ENCODE data around the gene SECTM1.
A peak's percentile ranks its signal among the peaks of the same experiment; 100 is the strongest.
"Not testable (repeated sequence)": the region's sequence is repeated elsewhere in the genome, so short reads cannot be mapped to it uniquely, and the experiment has no call there.

SECTM1 gene

GRCh38 chr17:82367724-82368524 is 34.4 kb upstream of the SECTM1 start:
- DNase-seq, result no peak

DNA sequence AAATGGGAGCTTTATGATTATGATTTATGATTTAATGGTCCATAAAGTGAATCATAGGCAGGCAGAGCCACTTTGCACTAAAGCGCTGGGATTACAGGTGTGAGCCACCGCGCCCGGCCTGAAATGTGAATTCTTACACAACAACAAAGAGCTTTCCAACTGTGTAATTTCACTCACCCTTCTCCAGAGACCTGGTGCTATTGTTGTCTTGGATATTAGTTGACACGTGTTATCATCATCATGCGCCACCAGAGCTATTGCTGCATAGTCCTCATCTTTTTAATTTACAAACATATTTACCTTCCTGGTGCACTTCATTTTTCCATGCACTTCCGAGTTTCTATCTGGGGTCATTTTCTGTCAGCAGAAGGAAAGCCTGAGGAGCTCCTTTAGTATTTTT is 33.2 kb upstream of the SECTM1 start:
- DNase-seq, result no peak

DNA sequence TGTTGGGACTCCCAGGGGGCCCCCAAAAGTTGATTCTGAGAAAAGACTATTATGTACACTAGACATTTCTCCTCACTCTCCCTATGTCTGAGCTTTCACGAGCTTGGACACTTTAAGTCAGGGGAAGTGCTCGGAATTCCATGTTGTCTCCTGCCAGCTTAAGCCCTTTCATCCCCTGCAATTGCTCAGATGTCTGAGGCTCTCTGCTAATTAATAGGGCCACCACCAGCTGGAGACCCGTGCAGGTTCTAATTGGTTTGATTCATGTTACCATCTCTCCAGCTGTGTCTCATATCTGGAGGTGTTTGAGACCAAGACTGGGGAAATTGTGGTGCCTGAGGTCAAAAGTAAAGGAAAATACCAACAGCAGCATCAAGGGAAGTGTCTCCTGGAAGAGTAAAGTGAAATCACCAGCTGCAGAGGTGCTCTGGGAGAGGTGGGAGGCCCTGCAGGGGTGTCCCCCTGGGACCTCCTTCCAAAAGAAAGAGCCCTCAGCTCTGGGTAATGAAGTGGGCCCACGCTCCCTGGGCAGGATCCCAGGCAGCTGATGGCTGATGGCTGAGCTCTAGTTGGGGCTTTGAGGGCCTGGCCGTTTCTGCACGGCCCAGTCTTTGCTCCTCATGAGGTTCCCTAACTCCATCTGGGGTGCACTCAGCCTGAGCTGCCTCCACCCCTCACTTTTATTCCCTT is 32.2 kb upstream of the SECTM1 start:
- no peak for DNase-seq

- DNase-seq, result no peak
Observed at GRCh38 chr17:82361885-82362633, 28.5 kb upstream of the SECTM1 start.

GRCh38 chr17:82359451-82360074 is 26.0 kb upstream of the SECTM1 start:
- not testable (repeated sequence) for DNase-seq

DNA sequence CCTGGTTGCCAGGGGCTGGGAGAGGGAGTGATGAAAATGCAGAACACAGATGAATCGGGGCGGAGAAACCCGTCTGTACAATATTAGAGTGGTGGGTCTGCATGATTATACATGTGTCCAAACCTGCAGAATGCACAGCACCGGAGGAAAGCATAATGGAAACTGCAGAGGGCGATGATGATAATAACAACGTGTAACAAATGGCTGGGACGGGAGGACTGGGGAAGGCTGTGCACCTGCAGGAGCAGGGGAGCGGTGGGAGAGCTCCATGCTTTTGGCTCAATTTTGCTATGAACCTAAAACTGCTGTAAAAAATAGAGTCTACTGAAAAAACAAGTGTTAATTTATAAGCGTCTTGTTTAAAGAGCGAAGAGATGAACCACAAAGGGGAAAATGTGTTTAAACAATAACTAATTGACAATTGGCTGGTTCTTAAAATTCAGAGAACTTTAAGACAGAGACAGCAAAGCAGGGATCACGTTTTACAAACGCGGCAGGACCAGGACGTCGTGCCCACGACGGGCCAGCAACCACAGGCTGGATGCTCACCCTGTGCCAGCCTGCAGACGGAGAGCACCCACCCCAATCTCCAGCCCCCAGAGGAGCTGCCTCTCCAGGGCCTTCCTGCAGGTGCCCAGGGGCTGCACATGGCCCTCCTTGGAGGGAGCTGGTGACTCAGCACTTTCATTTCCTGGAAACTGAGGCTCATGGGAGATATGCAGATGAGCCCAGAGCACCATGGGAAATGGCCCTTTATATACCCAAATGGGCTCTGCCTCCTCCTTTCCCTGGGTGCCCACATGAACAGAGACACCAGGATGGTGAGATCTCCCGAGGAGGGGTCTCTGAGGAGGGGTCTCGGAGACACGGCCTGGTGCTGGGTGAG is 25.1 kb upstream of the SECTM1 start, which contains the start of gene TEX19:
TEX19 (plus strand) TSS at position 783 of the 886 bp plus-strand sequence. CDS start 2,904 bp downstream, outside the sequence.
- DNase-seq, result no peak

- no peak for DNase-seq
Observed at GRCh38 chr17:82357394-82357793, 23.8 kb upstream of the SECTM1 start.

DNA sequence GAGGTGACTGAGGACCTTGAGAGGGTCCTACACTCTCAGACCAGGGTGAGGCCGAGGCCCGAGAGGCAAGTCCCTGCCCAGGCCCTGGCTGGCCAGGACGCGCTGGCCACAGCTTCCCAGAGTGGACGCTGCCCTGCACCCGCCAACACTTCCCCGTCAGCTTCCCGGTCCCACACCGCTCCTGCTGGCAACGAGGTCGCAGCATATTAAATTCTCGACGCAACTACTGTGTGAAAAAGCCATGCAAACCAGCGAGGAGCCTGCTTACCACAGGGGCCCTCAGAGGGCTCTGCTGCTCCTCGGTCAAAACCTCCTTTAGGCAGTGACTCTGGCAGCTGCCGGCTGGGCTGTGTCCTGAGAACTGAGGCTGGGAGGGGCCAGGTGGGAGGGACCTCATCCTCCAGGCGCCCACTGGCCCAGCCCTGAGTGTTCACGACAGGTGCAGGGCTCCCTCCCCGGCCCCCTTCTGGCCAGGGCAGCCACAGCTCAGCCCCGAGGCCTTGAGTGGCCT is 23.3 kb upstream of the SECTM1 start:
- DNase-seq, result no peak

DNA sequence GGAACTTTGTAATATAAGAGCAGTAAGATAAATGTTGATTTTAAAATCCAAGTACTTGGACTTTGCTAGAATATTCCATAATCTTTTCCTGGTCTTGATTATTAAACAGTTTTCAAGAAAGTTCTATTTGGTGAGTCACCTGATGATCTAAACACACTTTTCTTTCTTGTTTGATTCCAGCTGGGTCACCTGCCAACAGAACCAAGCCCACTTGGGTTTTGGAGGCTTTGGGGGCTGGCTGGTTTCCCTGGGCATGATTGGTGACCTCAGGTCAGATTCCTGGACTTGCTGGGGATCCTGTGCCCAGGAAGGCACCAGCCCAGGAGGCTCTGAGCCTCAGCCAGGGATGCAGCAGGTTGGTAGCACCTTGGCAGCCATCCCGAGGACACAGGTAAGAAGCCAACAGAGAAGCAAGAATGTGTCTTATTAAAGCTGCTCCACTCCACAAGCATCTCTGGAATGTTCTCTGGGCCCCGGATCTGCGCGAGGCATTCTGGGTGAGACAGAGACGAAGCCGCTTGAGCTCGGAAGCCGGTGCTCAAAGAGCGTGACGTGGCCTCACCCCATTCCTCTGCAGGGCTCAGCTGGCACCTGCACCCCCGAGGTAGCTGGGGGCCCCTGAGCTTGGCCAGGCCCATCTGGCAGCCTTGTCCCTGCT is 22.3 kb upstream of the SECTM1 start:
- DNase-seq, result no peak

- DNase-seq, result no peak
Observed at GRCh38 chr17:82354804-82355308, 21.3 kb upstream of the SECTM1 start.

DNA sequence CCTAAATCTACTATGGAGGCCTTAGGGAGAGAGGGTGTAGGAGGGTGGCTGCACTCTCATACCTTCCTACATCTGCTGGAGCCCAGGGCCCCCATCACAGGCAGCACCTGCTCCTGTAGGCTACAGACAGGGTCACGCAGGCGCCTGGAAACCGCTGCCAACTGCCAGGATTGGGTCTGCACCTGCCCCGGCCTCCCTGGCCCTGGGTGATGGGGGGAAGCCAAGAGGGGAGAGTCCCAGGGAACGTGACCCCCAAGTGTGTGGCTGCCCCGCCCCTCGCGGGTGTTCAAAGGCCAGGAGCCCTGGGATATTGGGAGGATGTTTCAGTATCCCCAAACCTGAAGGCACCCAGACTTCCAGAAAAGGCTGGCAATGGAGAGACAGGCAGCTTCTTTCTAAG is 19.9 kb upstream of the SECTM1 start:
- no peak for DNase-seq

DNA sequence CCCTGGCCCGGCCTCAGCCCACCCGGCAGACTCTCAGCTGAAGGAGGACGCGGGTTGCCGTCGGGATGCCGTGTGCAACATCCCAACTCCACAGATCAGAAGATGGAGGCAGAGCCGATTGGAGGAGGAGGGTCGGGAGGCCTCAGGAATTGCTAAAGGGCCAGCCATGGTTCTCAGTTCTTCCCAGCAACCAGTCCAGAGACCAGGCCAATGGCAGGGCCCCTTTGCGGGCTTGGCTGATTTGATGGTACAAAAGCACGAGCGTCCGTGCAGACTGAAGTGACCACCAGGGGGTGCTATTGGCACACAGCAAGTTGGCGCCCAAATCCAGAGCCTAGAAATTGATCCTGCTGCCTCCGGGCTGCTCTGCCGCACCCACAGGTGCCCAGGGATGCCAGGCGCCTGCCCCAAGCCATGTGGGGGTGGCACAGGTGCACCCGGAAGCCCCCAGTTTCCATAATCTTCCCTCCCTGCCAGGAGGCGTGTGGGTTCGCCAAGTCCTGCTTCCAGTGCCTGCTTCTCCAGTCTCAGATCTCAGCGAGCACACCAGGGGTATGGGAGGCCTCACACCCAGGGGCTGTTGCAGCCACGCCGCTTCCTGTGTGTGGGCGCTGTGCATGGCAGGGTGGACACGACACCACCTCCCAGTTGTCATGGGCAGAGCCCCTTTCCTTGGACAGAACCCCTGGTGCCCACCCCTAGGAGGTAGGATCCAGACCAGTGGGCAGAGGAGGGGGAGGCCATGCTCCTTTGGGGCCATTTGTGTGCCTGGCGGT is 18.3 kb upstream of the SECTM1 start:
- DNase-seq, result peak; percentile 79

GRCh38 chr17:82351254-82351712 is 17.7 kb upstream of the SECTM1 start:
- DNase-seq, result no peak

DNA sequence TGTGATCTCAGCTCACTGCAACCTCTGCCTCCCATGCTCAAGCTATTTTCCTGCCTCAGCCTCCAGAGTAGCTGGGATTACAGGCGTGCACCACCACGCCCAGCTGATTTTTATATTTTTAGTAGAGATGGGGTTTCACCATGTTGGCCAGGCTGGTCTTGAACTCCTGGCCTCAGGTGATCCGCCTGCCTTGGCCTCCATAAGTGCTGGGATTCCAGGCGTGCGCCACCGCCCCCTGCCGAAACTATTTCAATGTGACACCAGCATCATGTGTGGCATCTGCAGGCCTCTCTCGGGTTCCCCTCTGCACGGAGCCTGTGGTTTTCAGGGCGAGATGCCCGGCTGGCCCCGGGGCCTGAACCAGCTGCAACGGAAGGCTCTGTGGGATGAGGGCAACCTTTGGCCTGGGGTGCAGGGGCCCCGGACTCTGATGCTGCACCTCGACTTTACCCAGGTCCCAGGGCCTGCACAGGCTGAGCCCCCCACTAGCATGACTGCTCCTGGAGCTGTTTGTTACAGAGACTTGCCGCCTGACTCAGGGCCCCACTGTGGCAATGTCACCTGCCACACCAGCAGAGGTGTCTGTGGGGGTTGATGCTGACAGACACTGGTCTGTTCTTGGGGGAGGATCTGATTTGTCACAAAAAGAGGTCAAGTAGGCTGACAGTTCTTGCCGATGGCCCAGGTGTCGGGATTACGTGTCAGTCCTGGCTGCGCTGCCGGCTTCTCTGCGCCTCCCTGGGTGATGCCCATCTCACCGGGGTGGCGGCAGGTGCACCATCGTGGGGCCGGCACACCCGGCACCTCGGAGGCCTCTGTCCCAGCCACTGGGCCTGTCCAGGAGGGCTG is 16.8 kb upstream of the SECTM1 start:
- DNase-seq, result peak; percentile 37

DNA sequence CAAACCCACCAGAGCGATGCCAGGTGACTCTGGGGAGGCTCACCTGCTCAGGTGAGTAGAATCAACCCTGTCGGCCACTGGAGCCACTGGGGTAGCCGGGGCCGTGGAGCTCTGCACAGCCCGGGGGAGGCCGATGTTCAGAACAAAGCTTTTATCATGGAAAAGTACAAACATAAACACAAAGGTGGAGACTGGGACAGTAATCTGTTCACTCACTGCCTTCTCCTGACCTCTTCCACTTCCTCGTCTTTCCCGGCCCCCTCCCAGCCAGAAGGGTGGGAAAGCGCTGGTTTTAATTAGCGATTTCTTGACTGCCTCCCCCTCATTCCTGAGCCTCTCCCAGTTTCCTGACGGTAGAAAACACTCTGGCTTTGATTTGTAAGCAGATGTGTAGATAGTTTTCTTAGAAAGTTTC is 15.7 kb upstream of the SECTM1 start:
- DNase-seq, result no peak

DNA sequence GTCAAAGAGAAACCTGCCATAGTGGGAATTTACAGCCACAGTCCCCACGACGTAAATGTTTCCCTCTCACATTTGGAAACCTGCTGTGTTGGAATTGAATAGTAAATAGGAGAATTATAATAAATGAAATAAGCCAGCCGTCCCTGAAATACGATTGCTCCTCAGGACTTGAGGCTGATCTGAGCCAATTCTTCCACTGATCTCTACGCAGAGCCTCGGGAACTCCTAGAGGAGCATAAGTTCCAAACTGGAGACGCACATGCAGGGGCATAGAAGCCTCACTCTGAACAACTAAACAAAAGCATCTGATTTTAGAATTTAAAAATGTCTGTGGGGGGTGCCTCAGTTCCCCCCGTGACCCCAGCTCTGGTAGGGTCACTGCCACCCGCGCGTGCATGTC is 15.3 kb upstream of the SECTM1 start:
- no peak for DNase-seq

GRCh38 chr17:82348434-82348833 is 14.9 kb upstream of the SECTM1 start:
- DNase-seq, result no peak

- not testable (repeated sequence) for DNase-seq
Observed at GRCh38 chr17:82347994-82348393, 14.4 kb upstream of the SECTM1 start.

Measured in inflammatory macrophage treated with lipopolysaccharide for 4 hours (primary cell).